Measurements from ENCODE around the gene PRR15L.
A peak's percentile ranks its signal among the peaks of the same experiment; 100 is the strongest.
"Not testable (repeated sequence)": the region's sequence is repeated elsewhere in the genome, so short reads cannot be mapped to it uniquely, and the experiment has no call there.

PRR15L gene

GRCh38 chr17:47989159-47989558 lies 31.5 kb upstream of the PRR15L start:
- no peak for DNase-seq (ENCODE audit: low read depth in 2 of 2, low spot score in 1 of 2)

GRCh38 chr17:47988445-47988844 lies 30.8 kb upstream of the PRR15L start:
- not testable (repeated sequence) for DNase-seq (ENCODE audit: low read depth in 2 of 2, low spot score in 1 of 2)

- no peak for DNase-seq (ENCODE audit: low read depth in 2 of 2, low spot score in 1 of 2)
Measured at GRCh38 chr17:47987240-47987835, 29.7 kb upstream of the PRR15L start.

- no peak for DNase-seq (ENCODE audit: low read depth in 2 of 2, low spot score in 1 of 2)
Measured at GRCh38 chr17:47986520-47986919, 28.8 kb upstream of the PRR15L start.

GRCh38 chr17:47983492-47984223 lies 26.0 kb upstream of the PRR15L start:
- no peak for DNase-seq (ENCODE audit: low read depth in 2 of 2, low spot score in 1 of 2)

- no peak for DNase-seq (ENCODE audit: low read depth in 2 of 2, low spot score in 1 of 2)
Measured at GRCh38 chr17:47982645-47983390, 25.1 kb upstream of the PRR15L start.

GRCh38 chr17:47982091-47982617 lies 24.5 kb upstream of the PRR15L start:
- no peak for DNase-seq (ENCODE audit: low read depth in 2 of 2, low spot score in 1 of 2)

GRCh38 chr17:47981462-47981861 lies 23.8 kb upstream of the PRR15L start:
- no peak for DNase-seq (ENCODE audit: low read depth in 2 of 2, low spot score in 1 of 2)

GRCh38 chr17:47980541-47980940 lies 22.9 kb upstream of the PRR15L start:
- no peak for DNase-seq (ENCODE audit: low read depth in 2 of 2, low spot score in 1 of 2)

- peak in 1 of 2 donors; percentile 16 for DNase-seq (ENCODE audit: low read depth in 2 of 2, low spot score in 1 of 2)
Measured at GRCh38 chr17:47978324-47978723, 20.6 kb upstream of the PRR15L start.

- DNase-seq (ENCODE audit: low read depth in 2 of 2, low spot score in 1 of 2): no peak
Measured at GRCh38 chr17:47975823-47976205, 18.1 kb upstream of the PRR15L start.

- DNase-seq (ENCODE audit: low read depth in 2 of 2, low spot score in 1 of 2): no peak
Measured at GRCh38 chr17:47975189-47975822, 17.6 kb upstream of the PRR15L start.

- no peak for DNase-seq (ENCODE audit: low read depth in 2 of 2, low spot score in 1 of 2)
Measured at GRCh38 chr17:47973541-47973940, 15.9 kb upstream of the PRR15L start.

GRCh38 chr17:47970725-47971499 lies 13.2 kb upstream of the PRR15L start, which contains the start of gene CDK5RAP3:
TSS of gene CDK5RAP3 (plus strand) at chr17:47971113. CDS start at chr17:47971147, 34 bp downstream.
- peak; percentile 96 to 98 for DNase-seq (ENCODE audit: low read depth in 2 of 2, low spot score in 1 of 2)

- DNase-seq (ENCODE audit: low read depth in 2 of 2, low spot score in 1 of 2): no peak
Measured at GRCh38 chr17:47969930-47970724, 12.4 kb upstream of the PRR15L start.

- DNase-seq (ENCODE audit: low read depth in 2 of 2, low spot score in 1 of 2): no peak
Measured at GRCh38 chr17:47968836-47969235, 11.2 kb upstream of the PRR15L start.

GRCh38 chr17:47967607-47968252 lies 10.0 kb upstream of the PRR15L start:
- no peak for DNase-seq (ENCODE audit: low read depth in 2 of 2, low spot score in 1 of 2)

GRCh38 chr17:47966079-47966519 lies 8.4 kb upstream of the PRR15L start:
- DNase-seq (ENCODE audit: low read depth in 2 of 2, low spot score in 1 of 2): no peak

GRCh38 chr17:47964856-47965255 lies 7.2 kb upstream of the PRR15L start:
- no peak for DNase-seq (ENCODE audit: low read depth in 2 of 2, low spot score in 1 of 2)

Data from stimulated activated CD8-positive, alpha-beta memory T cell treated with anti-CD3 and anti-CD28 coated beads, Interleukin-4, amount 100 ng/mL, for 1 hour (primary cell).